H9 (cell line): Measurements from ENCODE around the gene PLEK. TPM values are rescaled to one million over a fixed set of nuclear protein-coding genes. Genes with fewer than 3 reads are reported as not detected.

Experiments used
- DNase-seq: peaks from one replicate; pipeline ENCODE4 v3.0.0-alpha.2; 2017
- H2AFZ ChIP-seq: one replicate; pipeline ENCODE4 v1.6.1; 2013; ENCODE audit warnings: mild to moderate bottlenecking, low read length, control low read depth, moderate library complexity
- H2AK5ac ChIP-seq: 2 replicates; pipeline ENCODE4 v1.6.1; 2013; ENCODE audit warnings: low read length, control low read depth, mixed read lengths; ENCODE audit not compliant: insufficient read length
- H2BK120ac ChIP-seq: one replicate; pipeline ENCODE4 v1.6.1; 2013; ENCODE audit warnings: low read depth, mild to moderate bottlenecking, low read length, control low read depth, inconsistent platforms; ENCODE audit not compliant: poor library complexity, severe bottlenecking
- H2BK12ac ChIP-seq: 2 replicates; pipeline ENCODE4 v1.6.1; 2013; ENCODE audit warnings: low read length, control low read depth, mixed read lengths, low read depth; ENCODE audit not compliant: insufficient read length
- H2BK15ac ChIP-seq: 2 replicates; pipeline ENCODE4 v1.6.1; 2013; ENCODE audit warnings: low read depth, low read length, control low read depth
- H2BK20ac ChIP-seq: one replicate; pipeline ENCODE4 v1.6.1; 2013; ENCODE audit warnings: low read depth, mild to moderate bottlenecking, low read length, control low read depth, inconsistent platforms; ENCODE audit not compliant: poor library complexity, severe bottlenecking
- H2BK5ac ChIP-seq: 2 replicates; pipeline ENCODE4 v1.6.1; 2013; ENCODE audit warnings: low read length, control low read depth, mixed read lengths; ENCODE audit not compliant: insufficient read length
- H3K14ac ChIP-seq: 2 replicates; pipeline ENCODE4 v1.6.1; 2013; ENCODE audit warnings: low read length, control low read depth; ENCODE audit not compliant: insufficient read depth
- H3K18ac ChIP-seq: 2 replicates; pipeline ENCODE4 v1.6.1; 2013; ENCODE audit warnings: low read depth, mild to moderate bottlenecking, mixed read lengths, low read length, control low read depth; ENCODE audit not compliant: insufficient read length
- H3K23ac ChIP-seq: 2 replicates; pipeline ENCODE4 v1.6.1; 2013; ENCODE audit warnings: low read length, control low read depth, mixed read lengths, low read depth; ENCODE audit not compliant: insufficient read length
- H3K23me2 ChIP-seq: 2 replicates; pipeline ENCODE4 v1.6.1; 2013; ENCODE audit warnings: low read depth, mild to moderate bottlenecking, mixed read lengths, low read length, control low read depth; ENCODE audit not compliant: insufficient read length, poor library complexity, severe bottlenecking
- H3K27ac ChIP-seq: 2 replicates; pipeline ENCODE4 v1.5.1; 2013; ENCODE audit warnings: low read length, control low read depth, mixed read lengths, low read depth; ENCODE audit not compliant: insufficient read length
- H3K27me3 ChIP-seq: 2 replicates; pipeline ENCODE4 v1.6.1; 2013; ENCODE audit warnings: low read length, control low read depth, inconsistent platforms; ENCODE audit not compliant: insufficient read depth
- H3K4ac ChIP-seq: 2 replicates; pipeline ENCODE4 v1.6.1; 2013; ENCODE audit warnings: low read depth, mild to moderate bottlenecking, control low read depth, inconsistent platforms, low read length, moderate library complexity
- H3K4me1 ChIP-seq: 2 replicates; pipeline ENCODE4 v1.6.1; 2013; ENCODE audit warnings: low read length, control low read depth, inconsistent platforms; ENCODE audit not compliant: insufficient read depth
- H3K4me2 ChIP-seq: 2 replicates; pipeline ENCODE4 v1.6.1; 2013; ENCODE audit warnings: low read length, control low read depth, mixed read lengths; ENCODE audit not compliant: insufficient read length, insufficient read depth
- H3K56ac ChIP-seq: 2 replicates; pipeline ENCODE4 v1.6.1; 2013; ENCODE audit warnings: low read depth, mild to moderate bottlenecking, mixed read lengths, low read length, control low read depth; ENCODE audit not compliant: insufficient read length
- H3K79me1 ChIP-seq: 2 replicates; pipeline ENCODE4 v1.6.1; 2013; ENCODE audit warnings: low read depth, mild to moderate bottlenecking, moderate library complexity, low read length, control low read depth, inconsistent platforms; ENCODE audit not compliant: insufficient read depth, poor library complexity, severe bottlenecking
- H3K79me2 ChIP-seq: 2 replicates; pipeline ENCODE4 v1.6.1; 2013; ENCODE audit warnings: low read length, control low read depth, inconsistent platforms; ENCODE audit not compliant: insufficient read depth
- H3K9ac ChIP-seq: 2 replicates; pipeline ENCODE4 v1.6.1; 2013; ENCODE audit warnings: low read length, control low read depth, mixed read lengths; ENCODE audit not compliant: insufficient read length; ENCODE audit errors: extremely low read depth
- H3K9me3 ChIP-seq: one replicate; pipeline ENCODE4 v1.6.1; 2013; ENCODE audit warnings: low read depth, low read length, inconsistent platforms; ENCODE audit not compliant: control insufficient read depth
- H3T11ph ChIP-seq: one replicate; pipeline ENCODE4 v1.6.1; 2013; ENCODE audit warnings: mild to moderate bottlenecking, low read length, control low read depth, inconsistent platforms
- H4K20me1 ChIP-seq: one replicate; pipeline ENCODE4 v1.6.1; 2013; ENCODE audit not compliant: control insufficient read depth, insufficient read length, insufficient read depth
- H4K5ac ChIP-seq: 2 replicates; pipeline ENCODE4 v1.6.1; 2013; ENCODE audit warnings: low read depth, mild to moderate bottlenecking, mixed read lengths, low read length, control low read depth; ENCODE audit not compliant: insufficient read length
- H4K8ac ChIP-seq: replicated peaks from 2 replicates; pipeline ENCODE4 v1.6.1; 2013; ENCODE audit warnings: low read length, control low read depth, mixed read lengths, low read depth; ENCODE audit not compliant: insufficient read length
- H4K91ac ChIP-seq: 2 replicates; pipeline ENCODE4 v1.6.1; 2013; ENCODE audit warnings: low read depth, mild to moderate bottlenecking, moderate library complexity, mixed read lengths, low read length, control low read depth; ENCODE audit not compliant: insufficient read length
- H3K27ac Mint-ChIP-seq, 3 experiments: 2 replicates in 2 of 3; 3 replicates in 1 of 3; pipeline ENCODE4 v1.8.0; 2020 to 2021; ENCODE audit warnings: mixed read lengths in 3 of 3, mild to moderate bottlenecking in 1 of 3, moderate library complexity in 1 of 3
- H3K27me3 Mint-ChIP-seq: 2 replicates; pipeline ENCODE4 v1.8.0; 2021; ENCODE audit warnings: low read depth, mild to moderate bottlenecking, moderate library complexity, mixed read lengths
- H3K36me3 Mint-ChIP-seq, 3 experiments: 2 replicates in 2 of 3; 3 replicates in 1 of 3; pipeline ENCODE4 v1.8.0; 2020 to 2021; ENCODE audit warnings: low read depth in 3 of 3, mixed read lengths in 3 of 3; ENCODE audit not compliant: insufficient read depth in 1 of 3
- H3K4me1 Mint-ChIP-seq, 2 experiments: 2 replicates each; pipeline ENCODE4 v1.8.0; 2020; ENCODE audit warnings: mixed read lengths in 2 of 2
- H3K4me3 Mint-ChIP-seq, 2 experiments: 2 replicates in 1 of 2; 3 replicates in 1 of 2; pipeline ENCODE4 v1.8.0; 2020 to 2021; ENCODE audit warnings: mild to moderate bottlenecking in 2 of 2, mixed read lengths in 2 of 2, moderate library complexity in 1 of 2
- H3K9me3 Mint-ChIP-seq, 2 experiments: 2 replicates in 1 of 2; 3 replicates in 1 of 2; pipeline ENCODE4 v1.8.0; 2020; ENCODE audit warnings: mild to moderate bottlenecking in 2 of 2, mixed read lengths in 2 of 2, moderate library complexity in 1 of 2
- CTCF ChIP-seq: fragments of 200-600 bp; sonication (generic); conservative IDR thresholded peaks from 3 replicates; pipeline ENCODE4 v1.8.0; 2021; ENCODE audit warnings: antibody characterized with exemption, mild to moderate bottlenecking
- WGBS: extraction: QIAGEN DNeasy Blood & Tissue Kit; methylation state at CpG from one replicate; pipeline ENCODE4 v1.1.7; 2013; ENCODE audit warnings: missing lambda C conversion rate, low lambda C conversion rate, mixed read lengths; ENCODE audit not compliant: insufficient read length; ENCODE audit errors: extremely low coverage; 5-methylcytosine and 5-hydroxymethylcytosine counted together
- total RNA-seq: library from RNA; stranded (reverse); gene quantifications from 2 replicates; pipeline ENCODE4 v1.2.1, GENCODE V29; 2021

Gene PLEK
- total RNA-seq, 1 experiment from 2014 or later: not detected

DNA sequence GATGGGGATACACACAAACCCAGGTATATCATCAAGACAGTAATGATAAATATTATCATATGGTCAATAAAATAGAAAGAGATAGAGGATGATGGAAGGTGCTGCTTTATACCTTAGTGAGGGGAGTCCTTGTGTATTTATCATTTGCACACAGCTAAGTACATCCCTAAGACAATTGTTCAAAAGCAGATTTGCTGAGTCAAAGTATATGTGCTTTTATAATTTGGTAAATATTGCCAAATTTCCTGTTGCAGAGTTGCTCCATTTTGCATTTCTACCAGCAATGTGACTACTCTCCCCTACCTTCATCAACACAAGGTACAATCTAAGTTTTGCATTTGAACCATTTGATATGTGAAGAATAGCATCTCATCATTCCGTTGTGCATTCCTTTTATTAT is 22.6 kb upstream of the PLEK start:
- Histone ChIP-seq H3K9me3 (no peaks in the 10 kb centered on the region), H4K20me1 (no peaks in the 10 kb centered on the region), H3K4me2 (no peak overlapping the region), H2AK5ac (no peak overlapping the region), H4K91ac (no peak overlapping the region), H3K23ac (no peak overlapping the region), H2BK120ac (no peak overlapping the region), H2AFZ (no peak overlapping the region), H3K4me1 (no peaks in the 10 kb centered on the region), H2BK15ac (no peak overlapping the region), H3K79me1 (no peaks in the 10 kb centered on the region), H4K8ac (no peak overlapping the region), H3T11ph (no peak overlapping the region), H3K79me2 (no peaks in the 10 kb centered on the region), H3K9ac (no peak overlapping the region), H3K56ac (no peak overlapping the region), H3K27me3 (no peaks in the 10 kb centered on the region), H3K18ac (no peak overlapping the region), H3K4ac (no peak overlapping the region), H3K23me2 (no peaks in the 10 kb centered on the region), H2BK20ac (no peak overlapping the region), H2BK12ac (no peak overlapping the region), H3K14ac (no peak overlapping the region), H3K27ac (no peak overlapping the region), H2BK5ac (no peak overlapping the region), H4K5ac (no peak overlapping the region)
- no peak overlapping the region for H3K4me3 Mint-ChIP-seq
- WGBS: no CpG with 5 or more reads among the region's 1 CpG
- H3K27me3 Mint-ChIP-seq: peaks cover 9% of the 10 kb centered on the region
- peaks cover 3 to 8% of the 10 kb centered on the region in 2 experiments; a peak in 2 of 4 replicates for H3K4me1 Mint-ChIP-seq
- no peaks in the 10 kb centered on the region for H3K9me3 Mint-ChIP-seq
- no peaks in the 10 kb centered on the region for H3K36me3 Mint-ChIP-seq
- no peak for TF ChIP-seq CTCF
- no peak for DNase-seq
- H3K27ac Mint-ChIP-seq: no peak overlapping the region
